HS-5 (cell line): ENCODE measurements around the gene TEAD1.

ENCODE experiments used
- DNase-seq: peaks from one replicate; pipeline ENCODE4 v3.0.0-alpha.2; 2012; ENCODE audit warnings: low read depth

TEAD1 gene

GRCh38 chr11:12989428-12990161 is 315.4 kb downstream of the TEAD1 start:
- no peak for DNase-seq

- no peak for DNase-seq
Observed at GRCh38 chr11:12990162-12990480, 315.9 kb downstream of the TEAD1 start.

DNA sequence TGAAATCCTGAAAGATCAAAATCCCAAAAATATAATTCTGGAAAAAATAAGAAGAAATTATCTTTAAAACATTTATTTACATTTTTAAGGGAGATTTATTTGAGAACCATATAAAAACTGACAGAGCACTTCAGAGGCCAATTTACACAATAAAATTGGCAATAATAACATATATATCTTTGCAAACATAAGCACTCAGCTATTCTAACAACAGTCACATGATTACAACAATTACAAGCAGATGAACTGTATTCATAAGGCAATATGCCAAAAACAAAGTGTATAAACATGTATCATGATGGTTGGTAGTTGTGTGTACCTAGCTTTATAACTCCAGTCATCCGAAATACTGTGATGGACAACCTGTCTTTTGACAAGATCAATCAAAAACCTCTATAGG is 317.2 kb downstream of the TEAD1 start:
- DNase-seq: no peak

GRCh38 chr11:12993626-12994025 is 319.4 kb downstream of the TEAD1 start:
- no peak for DNase-seq
